GM18909 (cell line): Measurements from ENCODE around the gene DTX1.
"Not testable (repeated sequence)": the region's sequence is repeated elsewhere in the genome, so short reads cannot be mapped to it uniquely, and the experiment has no call there.

Experiments used
- ATAC-seq: cut with Tn5 transposase; IDR thresholded peaks from one replicate; pipeline ENCODE4 v1.9.1; 2021; ENCODE audit warnings: mild to moderate bottlenecking; ENCODE audit not compliant: unreplicated experiment, poor library complexity

DTX1 gene

DNA sequence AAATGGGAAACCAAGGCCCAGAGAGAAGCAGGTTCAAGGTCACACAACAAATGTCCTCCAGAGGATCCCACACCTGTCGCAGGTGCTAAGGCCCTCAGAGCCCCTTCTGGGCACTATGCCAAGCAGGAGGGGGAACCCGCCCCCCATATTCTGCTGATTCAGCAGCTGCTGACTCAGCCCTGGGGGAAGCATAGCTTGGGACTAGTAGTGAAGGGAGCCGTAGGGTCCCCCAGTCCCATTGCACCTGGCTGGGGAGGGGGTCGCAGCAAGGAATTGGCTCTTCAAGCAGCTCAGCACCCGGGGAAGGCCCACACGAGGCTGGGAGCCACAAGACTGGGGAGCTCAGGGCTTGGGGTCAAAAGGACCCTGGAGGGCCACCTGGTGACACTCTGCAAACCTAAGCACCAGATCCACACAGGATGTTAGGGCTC is 78.0 kb downstream of the DTX1 start:
- no peak for ATAC-seq

DNA sequence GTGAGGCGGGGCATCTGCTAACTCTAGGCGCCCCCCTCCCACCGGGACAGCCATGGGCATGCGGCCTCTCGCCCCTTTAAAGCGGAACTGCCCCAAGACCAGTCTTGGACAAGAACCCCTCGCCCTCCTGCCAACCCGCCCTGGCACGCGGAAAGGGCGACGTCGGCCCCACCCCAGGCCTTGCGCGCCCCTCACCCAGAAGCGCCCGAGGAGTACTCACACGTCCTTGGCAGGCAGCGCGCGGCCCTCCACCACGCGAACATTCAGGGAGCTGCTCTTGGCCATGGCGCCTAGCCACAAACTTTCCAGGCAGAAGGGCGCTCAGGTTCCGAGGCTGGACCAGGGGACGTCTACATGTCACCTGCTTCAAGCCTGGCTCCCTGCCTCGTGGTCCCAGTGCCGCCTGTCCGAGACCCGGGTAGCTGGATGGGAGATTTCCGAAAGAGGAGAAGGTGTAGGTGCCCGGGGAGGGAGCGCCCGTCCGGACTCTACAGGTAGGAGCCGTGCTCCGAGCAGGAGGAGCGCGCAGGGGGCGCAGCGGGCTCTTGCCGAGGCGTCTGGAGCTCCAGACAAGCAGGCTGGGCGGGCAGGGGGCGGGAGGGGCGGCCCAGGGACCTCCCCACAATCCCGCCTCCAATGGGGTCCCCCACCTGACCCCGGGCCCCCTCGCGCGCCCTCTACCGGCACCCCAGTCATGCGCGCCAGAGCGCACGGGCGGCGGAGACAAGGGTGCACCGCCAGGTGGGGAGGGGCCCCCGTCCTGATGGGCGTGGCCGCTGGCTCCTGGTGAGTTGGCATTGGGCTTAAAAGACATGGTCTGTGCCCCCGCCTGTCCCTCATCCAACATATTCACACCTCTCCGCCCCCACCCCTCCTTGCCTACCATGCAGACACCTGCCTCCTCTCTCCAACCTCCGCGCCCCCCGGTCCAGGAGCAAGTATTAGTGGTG is 78.9 kb downstream of the DTX1 start, which contains the start of gene RASAL1:
TSS of gene RASAL1 (minus strand) at position 584 of the 950 bp plus-strand sequence. CDS start at position 285, 299 bp downstream.
- no peak for ATAC-seq

DNA sequence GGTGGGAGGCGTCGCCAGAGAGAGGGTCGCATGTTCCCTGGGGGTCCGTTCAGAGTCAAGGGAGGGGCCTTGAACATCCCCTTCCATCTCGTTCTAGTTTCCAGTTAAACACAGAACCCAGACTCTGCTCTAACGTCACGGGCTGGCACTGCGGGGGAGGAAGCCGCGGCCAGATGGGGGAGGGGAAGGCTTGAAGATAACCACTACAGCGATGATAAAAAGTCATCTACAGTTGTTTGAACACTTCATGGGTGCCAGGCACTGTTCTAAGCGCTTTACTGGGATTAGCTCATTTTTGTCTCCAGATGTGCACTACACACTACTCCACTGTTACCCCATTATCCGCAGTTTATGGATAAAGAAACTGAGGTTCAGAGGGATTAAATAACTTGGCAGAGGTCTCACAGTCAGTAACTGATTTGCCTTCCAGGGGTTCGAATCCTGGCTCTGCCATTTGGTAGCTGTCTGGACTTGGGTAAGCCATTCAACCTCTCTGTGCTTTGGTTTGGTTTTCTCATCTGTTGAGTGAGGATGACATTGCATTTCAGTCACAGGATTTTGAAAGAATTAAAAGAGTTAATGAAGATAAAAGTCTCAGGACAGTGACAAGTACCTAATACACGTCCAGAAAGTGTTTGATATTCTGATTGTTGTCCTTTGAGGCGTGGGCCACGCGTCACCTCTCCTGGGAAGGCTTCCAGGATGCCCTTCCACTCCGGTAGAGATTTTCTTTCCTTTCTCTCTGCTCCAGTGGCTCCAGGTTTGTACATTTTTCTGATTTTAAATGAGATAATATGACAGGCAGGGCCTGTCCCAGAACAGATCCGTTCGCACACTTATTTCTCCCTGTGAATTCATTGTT is 79.8 kb downstream of the DTX1 start:
- no peak for ATAC-seq

DNA sequence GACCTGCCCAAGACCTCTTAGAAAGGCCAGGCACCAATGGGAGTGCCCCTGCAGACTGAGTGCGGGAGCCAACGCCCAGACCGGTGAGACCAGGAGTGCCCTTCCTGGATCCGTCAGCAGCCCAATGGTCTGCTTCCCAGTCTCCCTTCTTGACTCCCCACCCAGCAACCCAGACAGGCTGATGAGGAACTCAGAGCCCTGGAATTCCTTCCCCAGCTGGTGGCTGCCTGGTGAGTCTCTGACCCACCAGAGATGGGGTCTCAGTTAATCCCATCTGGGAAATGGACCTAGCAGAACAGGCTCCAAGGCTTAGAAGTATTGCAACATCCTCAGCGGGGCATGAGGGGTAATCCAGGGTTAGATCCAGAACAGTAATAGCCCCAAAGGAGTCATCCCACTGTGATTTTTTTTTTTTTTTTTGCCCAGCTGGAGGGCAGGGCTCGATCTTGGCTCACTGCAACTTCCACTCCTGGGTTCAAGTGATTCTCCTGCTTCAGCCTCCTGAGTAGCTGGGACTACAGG is 80.5 kb downstream of the DTX1 start:
- ATAC-seq = no peak

DNA sequence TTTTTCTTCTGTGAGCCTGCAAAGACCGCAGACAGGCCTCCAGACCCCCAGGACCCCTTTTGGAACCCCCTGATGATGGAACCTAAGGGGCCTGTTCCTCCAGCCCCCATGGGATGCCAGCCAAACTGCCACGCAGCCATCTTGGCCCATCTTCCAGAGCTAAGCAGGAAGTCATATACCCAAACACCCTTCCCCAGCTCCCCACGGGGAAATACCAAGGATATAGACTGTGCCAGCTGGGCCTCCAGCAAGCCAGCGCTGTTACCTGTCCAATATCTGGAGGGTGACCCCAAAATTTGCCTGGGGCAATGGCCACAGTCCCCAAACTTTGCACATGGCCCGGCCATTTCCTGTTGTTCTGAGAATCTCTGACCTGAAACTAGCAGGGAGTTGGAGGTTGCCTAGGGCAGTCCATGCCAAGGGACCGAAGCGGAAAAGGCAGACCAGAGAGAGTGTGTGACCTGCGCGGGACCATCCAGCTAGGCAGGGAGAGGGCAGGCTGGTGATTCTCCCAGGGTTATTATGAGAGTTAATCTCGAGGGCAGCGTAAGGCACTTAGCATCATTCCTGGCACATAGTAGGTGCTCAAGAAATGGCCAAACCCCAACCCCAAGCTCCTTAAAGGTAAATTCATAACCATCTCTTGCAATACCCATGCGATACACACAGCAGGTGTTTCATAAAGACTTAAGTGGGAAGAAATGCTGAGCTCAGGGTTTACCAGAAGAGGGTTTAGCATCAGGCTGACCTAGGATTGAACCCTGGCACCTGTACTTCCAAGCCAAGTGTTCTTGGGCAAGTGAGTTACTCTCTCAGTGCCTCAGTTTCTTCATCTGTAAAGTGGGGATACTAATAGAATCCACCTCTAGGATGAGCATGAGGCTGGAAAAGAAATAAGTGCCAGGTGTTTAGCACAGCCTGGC is 81.6 kb downstream of the DTX1 start:
- no peak for ATAC-seq

DNA sequence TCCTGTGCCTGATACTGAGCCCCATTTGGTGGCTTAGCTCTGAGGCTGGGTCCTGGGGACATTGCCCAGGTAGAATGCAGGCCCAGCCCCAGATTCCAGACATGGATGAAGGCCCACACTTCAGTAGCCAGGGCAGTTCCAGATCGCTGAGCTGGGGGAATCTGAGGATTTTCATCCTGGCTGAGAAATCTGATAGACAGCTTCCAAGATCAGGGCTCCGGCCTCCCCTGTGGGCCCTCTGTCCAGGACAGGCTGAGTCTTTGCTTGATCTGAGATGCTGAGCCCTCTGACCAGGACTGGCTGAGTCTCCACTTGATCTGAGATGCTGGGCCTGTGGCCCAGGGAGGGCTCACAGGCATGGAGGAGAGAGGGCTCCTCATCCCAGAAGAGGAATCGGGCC is 82.3 kb downstream of the DTX1 start:
- ATAC-seq = no peak

DNA sequence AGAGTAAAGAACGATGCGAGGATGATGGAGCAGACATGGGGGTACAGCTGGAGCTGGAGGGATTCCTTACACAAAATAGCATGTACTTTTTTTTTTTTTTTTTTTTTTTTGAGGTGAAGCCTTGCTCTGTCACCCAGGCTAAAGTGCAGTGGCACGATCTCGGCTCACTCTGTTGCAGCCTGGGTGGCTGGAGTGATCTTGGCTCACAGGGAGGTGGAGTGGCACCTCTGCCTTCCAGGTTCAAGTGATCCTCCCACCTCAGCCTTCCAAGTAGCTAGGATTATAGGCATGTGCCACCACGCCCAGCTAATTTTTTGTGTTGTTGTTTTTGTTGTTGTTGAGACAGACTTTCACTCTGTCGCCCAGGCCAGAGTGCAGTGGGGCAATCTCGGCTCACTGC is 84.2 kb downstream of the DTX1 start:
- no peak for ATAC-seq

DNA sequence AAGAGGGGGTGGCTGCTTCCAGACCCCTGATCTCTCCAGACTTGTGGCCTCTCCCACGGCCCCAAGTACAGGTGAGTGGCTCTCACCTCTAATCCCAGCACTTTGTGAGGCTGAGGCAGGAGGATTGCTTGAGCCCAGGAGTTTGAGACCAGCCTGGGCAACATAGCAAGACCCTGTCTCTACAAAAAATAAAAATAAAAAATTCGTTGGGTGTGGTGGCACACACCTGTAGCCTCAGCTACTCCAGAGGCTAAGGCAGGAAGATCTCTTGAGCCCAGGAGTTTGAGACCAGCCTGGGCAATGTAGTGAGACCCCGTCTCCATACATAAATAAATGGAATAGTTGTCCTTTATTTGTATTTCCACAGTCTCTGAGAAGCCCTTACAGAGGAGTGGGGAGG is 85.2 kb downstream of the DTX1 start:
- not testable (repeated sequence) for ATAC-seq

DNA sequence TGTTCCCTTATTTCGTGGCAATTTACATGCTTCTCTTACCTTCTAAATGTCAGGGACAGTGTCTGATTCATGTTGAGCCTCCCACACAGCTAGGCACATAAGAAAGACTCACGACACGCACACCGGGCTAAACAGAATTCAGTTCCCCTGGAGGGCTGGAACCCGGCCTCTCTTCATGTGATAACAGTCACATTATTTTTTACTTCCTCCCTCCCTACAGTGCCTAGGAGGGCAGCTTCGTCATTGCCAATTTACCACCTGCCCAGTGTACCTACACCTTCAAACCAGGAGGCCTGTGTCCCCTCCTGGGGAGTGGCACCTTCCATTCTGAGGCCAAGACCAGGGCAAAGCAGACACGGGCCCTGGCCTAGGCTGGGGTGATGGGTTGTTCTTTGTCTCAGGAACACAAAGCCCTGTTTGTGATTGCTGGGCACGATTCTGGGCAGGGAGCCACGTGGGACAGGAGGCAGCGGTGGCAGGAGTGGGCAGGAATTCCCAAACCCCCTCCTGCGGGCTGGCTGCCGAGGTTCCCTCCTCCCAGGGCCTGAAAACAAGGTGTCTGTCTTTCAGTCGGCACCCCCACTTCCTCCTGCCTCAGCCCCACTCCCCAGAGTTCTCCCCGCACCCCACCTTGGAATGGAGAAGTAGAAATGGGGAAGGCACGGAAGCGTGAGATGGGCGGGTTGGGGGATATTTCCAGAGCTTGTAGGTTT is 85.8 kb downstream of the DTX1 start:
- ATAC-seq = no peak

DNA sequence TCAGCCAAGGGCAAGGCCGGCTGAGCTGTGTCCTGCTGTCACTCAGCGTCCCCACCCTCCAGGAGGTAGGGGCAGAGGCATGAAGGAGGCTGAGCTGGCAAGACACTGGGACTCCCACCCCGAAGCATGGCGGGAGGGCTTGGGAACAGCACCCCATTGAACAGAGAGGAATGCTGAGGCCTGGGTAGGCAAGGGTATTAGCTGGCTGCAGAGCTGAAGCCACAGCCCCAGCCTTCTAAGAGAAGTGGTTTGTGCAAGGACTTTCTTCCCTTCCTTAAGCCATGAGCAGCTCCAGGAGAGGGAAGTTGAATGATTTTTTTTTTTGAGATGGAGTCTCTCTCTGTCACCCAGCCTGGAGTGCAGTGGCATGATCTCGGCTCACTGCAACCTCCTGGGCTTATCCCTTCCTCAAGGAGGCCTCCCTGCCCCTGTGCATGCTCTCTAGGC is 86.4 kb downstream of the DTX1 start:
- ATAC-seq = no peak

DNA sequence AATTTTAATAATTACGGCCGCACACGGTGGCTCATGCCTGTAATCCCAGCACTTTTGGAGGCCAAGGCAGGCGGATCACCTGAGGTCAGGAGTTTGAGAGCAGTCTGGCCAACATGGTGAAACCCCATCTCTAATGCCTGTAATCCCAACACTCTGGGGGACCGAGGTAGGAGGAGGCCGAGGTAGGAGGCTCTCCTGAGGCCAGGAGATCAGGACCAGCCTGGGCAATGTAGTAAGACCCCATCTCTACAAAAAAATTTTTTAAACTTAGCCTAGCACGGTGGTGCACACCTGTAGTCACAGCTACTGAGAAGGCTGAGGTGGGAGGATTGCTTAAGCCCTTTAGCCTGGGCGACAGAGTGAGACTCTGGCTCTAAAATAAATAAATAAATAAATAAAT is 87.4 kb downstream of the DTX1 start:
- ATAC-seq = no peak

DNA sequence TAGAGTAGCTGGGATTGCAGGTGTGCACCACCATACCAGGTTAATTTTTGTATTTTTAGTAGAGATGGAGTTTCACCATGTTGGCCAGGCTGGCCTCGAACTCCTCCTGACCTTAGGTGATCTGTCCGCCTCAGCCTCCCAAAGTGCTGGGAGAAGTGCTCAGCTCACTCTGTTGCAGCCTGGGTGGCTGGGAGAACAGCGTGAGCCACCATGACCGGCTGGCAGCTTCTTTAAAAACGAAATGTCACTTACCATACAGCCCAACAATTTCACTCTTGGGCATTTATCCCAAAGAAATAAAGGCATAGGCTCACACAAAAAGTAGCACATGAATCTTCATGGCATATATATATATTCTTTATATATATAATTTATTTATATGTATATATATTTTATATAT is 88.3 kb downstream of the DTX1 start:
- ATAC-seq = no peak

DNA sequence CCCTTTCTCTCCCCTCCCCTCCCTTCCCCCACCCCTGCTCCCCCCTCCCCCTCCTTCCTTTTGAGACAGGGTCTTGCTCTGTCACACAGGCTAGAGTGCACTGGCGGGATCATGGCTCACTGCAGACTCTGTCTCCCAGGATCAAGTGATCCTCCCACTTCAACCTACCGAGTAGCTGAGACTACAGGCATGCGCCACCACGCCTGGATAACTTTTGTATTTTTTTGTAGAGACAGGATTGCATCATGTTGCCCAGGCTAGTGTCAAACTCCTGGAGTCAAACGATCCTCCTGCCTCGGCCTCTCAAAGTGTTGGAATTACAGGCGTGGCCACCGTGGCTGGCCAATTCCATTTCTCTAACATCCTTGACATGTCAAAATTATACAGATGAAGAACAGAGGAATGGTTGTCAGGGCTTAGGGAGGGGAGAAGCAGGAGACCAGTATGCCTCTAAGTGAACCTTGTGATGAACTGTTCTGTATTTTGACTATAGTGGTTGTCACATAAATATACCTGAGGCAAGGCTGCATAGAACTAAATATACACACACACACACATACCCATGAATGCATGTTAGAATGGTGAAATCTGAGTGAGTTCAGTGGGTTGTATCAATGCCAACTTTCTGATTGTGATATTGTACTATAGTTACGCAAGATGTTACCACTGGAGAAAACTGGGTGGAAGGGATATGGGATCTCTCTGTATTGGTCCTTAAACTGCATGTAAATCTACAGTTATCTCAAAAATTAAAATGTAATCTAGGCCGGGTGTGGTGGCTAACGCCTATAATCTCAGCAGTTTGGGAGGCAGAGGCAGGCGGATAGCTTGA is 89.4 kb downstream of the DTX1 start:
- no peak for ATAC-seq

DNA sequence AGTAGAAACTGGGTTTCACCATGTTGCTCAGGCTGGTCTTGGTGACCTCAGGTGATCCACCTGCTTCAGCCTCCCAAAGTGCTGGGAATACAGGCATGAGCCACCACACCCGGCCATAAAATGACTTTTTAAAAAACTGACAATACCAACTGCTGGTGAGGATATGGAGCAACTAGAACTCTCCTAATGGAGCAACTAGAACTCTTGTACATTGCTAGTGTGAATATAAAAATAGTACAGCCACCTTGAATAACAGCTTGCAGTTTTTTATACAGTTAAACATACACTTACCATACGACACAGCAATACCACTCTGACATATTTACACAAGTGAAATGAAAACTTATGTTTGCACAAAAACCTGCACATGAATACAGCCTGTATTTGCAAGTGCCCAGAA is 90.5 kb downstream of the DTX1 start:
- ATAC-seq = no peak
